ENCODE measurements around the gene STARD7. TPM values are rescaled to one million over a fixed set of nuclear protein-coding genes. Genes with fewer than 3 reads are reported as not detected.

STARD7 gene
- total RNA-seq, 1 experiment from 2014 or later = 119 TPM

DNA sequence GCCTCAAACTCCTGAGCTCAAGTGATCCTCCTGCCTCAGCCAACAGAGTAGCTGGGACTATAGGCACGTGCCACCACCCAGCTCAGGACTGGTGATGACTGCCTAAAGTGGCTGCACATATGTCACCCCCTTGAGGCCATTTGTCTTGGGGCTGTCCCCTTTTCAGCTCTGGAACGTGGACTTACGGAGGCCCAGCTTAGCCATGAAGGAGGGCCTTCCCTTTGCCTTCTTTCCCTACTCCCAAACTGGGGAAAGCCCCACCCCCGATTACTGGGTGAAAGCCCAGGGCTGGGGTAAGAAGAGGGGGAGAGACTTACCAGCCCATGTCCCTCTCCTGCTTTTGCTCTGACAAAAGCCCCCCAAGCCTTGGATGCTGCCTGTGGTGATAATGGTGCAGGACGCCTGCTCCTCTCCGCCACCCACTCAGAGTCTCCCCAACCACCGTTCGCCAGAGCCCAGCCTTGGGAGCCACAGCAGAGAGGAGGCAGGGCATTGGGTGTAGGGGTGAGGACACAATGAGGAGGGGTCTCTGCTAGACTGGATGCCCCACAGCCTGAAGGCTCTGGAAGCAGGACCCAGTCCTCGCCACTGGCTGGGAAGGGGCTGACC lies 60.9 kb downstream of the STARD7 start:
- peaks cover 15% of the 10 kb centered on the region for H3K4me1 Mint-ChIP-seq (ENCODE audit: low read depth, unreplicated experiment)
- TF ChIP-seq, protein P1, sequence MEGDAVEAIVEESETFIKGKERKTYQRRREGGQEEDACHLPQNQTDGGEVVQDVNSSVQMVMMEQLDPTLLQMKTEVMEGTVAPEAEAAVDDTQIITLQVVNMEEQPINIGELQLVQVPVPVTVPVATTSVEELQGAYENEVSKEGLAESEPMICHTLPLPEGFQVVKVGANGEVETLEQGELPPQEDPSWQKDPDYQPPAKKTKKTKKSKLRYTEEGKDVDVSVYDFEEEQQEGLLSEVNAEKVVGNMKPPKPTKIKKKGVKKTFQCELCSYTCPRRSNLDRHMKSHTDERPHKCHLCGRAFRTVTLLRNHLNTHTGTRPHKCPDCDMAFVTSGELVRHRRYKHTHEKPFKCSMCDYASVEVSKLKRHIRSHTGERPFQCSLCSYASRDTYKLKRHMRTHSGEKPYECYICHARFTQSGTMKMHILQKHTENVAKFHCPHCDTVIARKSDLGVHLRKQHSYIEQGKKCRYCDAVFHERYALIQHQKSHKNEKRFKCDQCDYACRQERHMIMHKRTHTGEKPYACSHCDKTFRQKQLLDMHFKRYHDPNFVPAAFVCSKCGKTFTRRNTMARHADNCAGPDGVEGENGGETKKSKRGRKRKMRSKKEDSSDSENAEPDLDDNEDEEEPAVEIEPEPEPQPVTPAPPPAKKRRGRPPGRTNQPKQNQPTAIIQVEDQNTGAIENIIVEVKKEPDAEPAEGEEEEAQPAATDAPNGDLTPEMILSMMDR (IDR thresholded peaks at IDR 0.05; ENCODE audit: unreplicated experiment) = no peak
- no peak overlapping the region for H3K4me3 Mint-ChIP-seq (ENCODE audit: low read depth, unreplicated experiment)
- BruUV-seq (replicated peaks) = no TSS peak
- H3K36me3 Mint-ChIP-seq (ENCODE audit: insufficient read depth, unreplicated experiment) = peaks cover 35% of the 10 kb centered on the region
- H3K27ac Mint-ChIP-seq (ENCODE audit: unreplicated experiment) = no peak overlapping the region
- H3K9me3 Mint-ChIP-seq (ENCODE audit: low read depth, unreplicated experiment) = no peaks in the 10 kb centered on the region
- CTCF ChIA-PET = no interaction called here
- no peak for DNase-seq
- intact Hi-C loops (cut with micrococcal nuclease; ENCODE audit: unreplicated experiment) = no loop called here
- no peaks in the 10 kb centered on the region for H3K27me3 Mint-ChIP-seq (ENCODE audit: unreplicated experiment)

DNA sequence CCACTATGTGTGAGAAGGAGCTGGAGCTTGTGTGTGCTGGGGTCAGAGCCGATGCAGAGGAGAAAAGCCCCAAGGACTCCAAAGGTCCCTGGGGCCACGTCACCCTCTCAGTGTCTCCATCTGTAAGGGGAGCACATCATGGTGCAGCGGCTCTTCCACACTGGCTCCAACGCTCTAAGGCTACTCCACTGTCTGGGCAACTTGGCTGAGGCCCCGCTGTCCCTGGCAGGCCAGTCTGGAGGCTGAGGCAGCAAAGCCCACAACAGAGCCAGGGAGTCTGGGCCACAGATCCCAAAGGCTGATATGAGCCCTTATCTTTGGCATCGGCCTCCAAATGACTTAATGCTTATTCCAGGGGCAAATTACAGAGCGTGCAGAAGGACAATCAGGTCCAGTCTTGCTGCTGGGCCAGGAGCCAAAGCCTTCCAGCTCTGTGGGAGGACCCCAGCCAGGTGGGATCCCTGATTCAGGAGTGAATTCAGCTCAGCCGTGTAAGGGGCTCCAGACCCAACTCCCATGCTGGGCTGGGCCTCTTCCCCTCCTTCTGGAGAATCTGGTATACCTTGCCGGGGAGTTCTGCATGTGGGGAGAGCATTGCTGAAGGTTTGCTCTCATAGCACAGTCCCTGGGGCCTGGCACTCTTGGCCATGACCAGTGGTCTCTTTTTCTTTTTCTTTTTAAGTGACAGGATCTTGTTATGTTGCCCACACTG lies 61.6 kb downstream of the STARD7 start:
- Mint-ChIP-seq H3K9me3 (ENCODE audit: low read depth, unreplicated experiment) (no peaks in the 10 kb centered on the region), H3K27ac (ENCODE audit: unreplicated experiment) (no peak overlapping the region), H3K27me3 (ENCODE audit: unreplicated experiment) (no peaks in the 10 kb centered on the region), H3K36me3 (ENCODE audit: insufficient read depth, unreplicated experiment) (peaks cover 39% of the 10 kb centered on the region), H3K4me1 (ENCODE audit: low read depth, unreplicated experiment) (peaks cover 15% of the 10 kb centered on the region), H3K4me3 (ENCODE audit: low read depth, unreplicated experiment) (no peak overlapping the region)
- DNase-seq = no peak
- intact Hi-C loops (cut with micrococcal nuclease; ENCODE audit: unreplicated experiment) = no loop called here
- TF ChIP-seq, protein P1 (IDR thresholded peaks at IDR 0.05; ENCODE audit: unreplicated experiment) = no peak
- CTCF ChIA-PET = no interaction called here
- BruUV-seq (replicated peaks) = no TSS peak

DNA sequence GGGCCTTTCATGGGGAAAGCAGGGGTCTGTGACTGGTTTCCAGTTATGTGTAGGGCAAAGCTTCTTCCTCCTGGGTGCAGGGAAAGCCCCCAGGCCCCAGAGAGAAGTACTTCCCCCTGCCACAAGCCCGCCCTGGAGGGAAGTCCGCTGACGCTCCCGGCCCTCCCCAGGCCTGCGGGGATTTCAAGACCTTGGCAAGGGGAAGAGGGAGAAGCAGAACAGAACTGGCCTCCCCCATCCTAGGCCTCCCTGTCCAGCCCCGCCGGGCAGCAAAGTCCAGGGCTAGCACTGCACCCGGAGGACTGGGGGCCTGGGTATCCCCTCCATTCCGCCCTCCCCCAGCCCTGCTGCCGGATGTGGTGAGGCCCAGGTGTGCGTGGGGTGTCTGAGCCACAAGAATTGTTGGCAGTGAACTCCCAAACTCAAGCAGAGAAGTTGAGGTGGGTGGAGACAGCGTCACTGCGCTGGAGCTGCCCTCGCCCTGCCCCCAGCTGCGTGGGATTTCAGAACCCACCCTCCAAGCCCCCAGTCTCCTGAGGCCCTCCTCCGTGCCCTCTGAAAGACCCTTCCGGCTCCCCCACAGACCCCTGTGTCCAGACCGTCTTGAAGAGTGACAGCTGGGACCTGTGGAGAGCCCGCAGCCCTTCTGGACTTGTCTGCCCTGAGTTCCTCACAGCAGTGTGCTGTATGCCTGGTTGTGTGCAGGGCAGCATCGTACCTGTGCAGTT lies 62.3 kb downstream of the STARD7 start:
- Mint-ChIP-seq H3K27ac (ENCODE audit: unreplicated experiment) (no peak overlapping the region), H3K4me1 (ENCODE audit: low read depth, unreplicated experiment) (peaks cover 15% of the 10 kb centered on the region), H3K9me3 (ENCODE audit: low read depth, unreplicated experiment) (no peaks in the 10 kb centered on the region), H3K4me3 (ENCODE audit: low read depth, unreplicated experiment) (peak overlapping the region; percentile 81), H3K36me3 (ENCODE audit: insufficient read depth, unreplicated experiment) (peaks cover 39% of the 10 kb centered on the region), H3K27me3 (ENCODE audit: unreplicated experiment) (no peaks in the 10 kb centered on the region)
- CTCF ChIA-PET = no interaction called here
- DNase-seq = no peak
- TF ChIP-seq, protein P1 (IDR thresholded peaks at IDR 0.05; ENCODE audit: unreplicated experiment) = no peak
- no TSS peak for BruUV-seq (replicated peaks)
- intact Hi-C loops (cut with micrococcal nuclease; ENCODE audit: unreplicated experiment) = no loop called here

DNA sequence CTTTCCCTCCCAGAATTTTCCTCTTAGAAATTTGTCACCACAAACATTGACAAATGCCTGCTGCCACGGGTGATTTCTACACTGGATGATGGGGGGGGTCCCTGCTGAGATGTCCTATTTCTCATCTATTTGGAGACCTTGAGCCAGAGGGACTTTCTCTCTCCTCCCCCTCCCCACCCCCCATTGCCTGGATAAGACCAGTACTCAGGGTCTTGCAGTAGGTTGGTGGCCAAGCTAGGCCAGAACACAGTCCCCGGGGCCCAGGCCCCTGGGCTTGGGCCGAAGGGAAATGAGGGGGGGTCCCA lies 62.8 kb downstream of the STARD7 start:
- TF ChIP-seq, protein P1 (IDR thresholded peaks at IDR 0.05; ENCODE audit: unreplicated experiment) = no peak
- BruUV-seq (replicated peaks) = no TSS peak
- no peak for DNase-seq
- Mint-ChIP-seq H3K4me1 (ENCODE audit: low read depth, unreplicated experiment) (peaks cover 15% of the 10 kb centered on the region), H3K27ac (ENCODE audit: unreplicated experiment) (no peak overlapping the region), H3K9me3 (ENCODE audit: low read depth, unreplicated experiment) (no peaks in the 10 kb centered on the region), H3K4me3 (ENCODE audit: low read depth, unreplicated experiment) (peak overlapping the region; percentile 81), H3K36me3 (ENCODE audit: insufficient read depth, unreplicated experiment) (peaks cover 39% of the 10 kb centered on the region), H3K27me3 (ENCODE audit: unreplicated experiment) (no peaks in the 10 kb centered on the region)
- intact Hi-C loops (cut with micrococcal nuclease; ENCODE audit: unreplicated experiment) = no loop called here
- CTCF ChIA-PET = no interaction called here

Data from Calu3 (cell line).